CD4-positive, alpha-beta T cell treated with Interleukin-17A for 4 hours (primary cell): ENCODE results near the gene USP2.

Experiments
- DNase-seq: peaks from one replicate; pipeline ENCODE4 v3.0.0-alpha.2; 2020; ENCODE audit warnings: mixed read lengths

Gene USP2

DNA sequence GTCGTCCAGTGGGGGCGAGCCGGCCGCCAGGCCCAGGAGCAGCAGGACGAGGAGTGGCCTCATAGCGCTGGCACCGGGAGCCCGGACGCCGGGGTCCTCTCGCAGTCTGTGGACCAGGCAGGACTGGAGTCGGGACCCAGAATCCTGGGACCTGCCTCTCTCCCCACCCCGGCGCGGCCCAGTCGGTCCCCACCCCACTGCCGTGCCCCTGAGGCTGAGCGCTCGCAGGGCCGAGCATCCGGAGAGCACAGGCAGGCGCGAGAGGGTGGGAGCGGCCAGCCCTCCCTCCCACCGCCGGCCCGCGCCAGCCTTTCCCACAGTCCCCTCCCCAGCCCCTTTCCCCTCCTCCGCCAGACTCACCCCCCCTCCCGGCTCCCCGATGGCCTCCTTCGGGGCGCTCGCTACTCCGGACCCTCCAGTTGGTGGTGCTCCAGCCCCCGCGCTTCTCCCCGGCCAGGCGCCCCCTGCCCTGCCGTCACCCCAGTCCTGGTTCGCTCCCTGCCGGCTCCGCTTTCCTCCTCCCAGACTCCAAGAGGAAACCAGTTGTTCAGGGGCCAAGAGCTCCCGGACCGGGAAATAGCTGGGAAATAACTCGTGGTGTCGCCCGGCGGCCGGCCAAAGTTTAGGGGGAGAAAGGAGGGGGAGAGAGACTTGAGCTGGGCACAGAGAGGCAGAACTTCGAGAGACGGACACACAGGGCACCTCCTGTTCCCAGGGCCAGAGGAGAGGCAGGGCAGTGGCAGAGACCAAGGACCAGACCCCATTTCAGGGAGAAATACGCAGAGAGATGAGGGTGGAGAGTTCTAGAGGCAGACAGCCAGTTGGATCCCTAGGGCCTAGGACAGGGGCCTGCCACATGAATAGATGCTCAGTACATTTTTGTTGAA, 40.9 kb downstream of the USP2 start, which contains the start of gene C1QTNF5:
TSS of gene C1QTNF5 (minus strand) at position 549 of the 887 bp plus-strand sequence. CDS start at position 63, 486 bp downstream.
- DNase-seq = no peak

DNA sequence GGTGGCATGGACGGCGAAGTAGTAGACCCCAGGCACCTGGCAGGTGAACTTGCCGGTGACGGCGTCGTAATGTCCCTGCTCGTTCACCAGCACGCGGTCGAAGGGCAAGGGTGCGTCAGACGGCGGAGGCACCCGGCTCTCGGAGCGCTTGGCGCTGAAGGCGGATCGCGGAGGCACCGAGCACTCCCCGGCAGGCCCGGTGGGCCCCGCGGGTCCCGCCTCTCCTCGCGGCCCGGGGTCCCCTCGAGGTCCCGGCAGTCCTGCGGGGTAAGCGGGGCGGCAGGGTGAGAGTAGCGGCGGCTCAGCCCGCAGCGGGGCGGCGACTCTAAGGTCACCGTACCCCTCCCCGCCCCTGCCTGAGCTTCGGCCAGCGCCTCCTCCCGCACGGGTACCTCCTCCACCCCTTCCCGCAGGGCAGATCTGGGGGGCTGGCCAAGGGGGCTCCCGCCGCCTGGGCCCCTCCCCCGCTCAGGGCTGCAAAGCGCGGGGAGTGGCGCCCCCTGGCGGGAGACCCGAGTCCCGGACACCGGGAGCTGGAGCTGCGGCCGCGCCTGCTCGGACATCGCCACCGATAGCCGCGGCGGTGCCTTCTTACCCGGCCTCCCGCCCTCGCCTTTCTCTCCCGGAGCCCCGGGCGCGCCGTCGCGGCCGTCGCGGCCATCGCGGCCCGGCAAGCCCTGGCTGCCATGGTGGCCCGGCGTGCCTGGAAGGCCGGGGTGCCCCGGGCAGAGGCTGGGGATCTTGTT, 41.7 kb downstream of the USP2 start:
- DNase-seq = peak; percentile 63

DNA sequence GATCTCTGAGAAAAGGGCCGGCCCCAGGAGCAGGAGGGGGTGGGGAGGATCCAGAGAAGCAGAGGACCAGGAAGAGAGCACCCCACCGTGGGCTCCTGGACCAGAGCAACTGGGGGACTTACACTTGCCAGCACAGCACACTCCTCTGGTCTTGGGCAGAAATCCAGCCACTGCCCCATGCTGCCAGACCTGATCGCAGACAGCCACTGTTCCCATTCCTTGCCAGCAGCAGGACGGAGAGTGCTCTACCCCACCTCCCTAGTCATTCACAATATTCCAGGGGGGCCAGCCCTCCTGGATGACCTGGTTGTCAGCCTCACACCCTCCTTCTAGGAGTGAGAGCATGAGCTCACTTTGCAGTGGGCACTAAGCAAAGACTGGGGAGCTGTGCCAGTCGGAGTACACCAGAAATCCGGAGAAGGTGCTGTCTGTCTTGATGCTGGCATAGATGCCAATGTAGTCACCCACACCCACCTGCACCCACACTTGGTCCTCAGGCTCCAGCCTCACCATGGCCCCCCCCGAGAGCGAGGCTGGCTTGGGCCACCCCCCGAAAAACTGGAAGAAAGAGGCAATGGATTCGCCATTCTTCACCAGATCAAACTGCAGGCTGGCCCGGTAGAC, 42.4 kb downstream of the USP2 start:
- no peak for DNase-seq

GRCh38 chr11:119338318-119338890, 43.1 kb downstream of the USP2 start:
- DNase-seq = peak; percentile 79

DNA sequence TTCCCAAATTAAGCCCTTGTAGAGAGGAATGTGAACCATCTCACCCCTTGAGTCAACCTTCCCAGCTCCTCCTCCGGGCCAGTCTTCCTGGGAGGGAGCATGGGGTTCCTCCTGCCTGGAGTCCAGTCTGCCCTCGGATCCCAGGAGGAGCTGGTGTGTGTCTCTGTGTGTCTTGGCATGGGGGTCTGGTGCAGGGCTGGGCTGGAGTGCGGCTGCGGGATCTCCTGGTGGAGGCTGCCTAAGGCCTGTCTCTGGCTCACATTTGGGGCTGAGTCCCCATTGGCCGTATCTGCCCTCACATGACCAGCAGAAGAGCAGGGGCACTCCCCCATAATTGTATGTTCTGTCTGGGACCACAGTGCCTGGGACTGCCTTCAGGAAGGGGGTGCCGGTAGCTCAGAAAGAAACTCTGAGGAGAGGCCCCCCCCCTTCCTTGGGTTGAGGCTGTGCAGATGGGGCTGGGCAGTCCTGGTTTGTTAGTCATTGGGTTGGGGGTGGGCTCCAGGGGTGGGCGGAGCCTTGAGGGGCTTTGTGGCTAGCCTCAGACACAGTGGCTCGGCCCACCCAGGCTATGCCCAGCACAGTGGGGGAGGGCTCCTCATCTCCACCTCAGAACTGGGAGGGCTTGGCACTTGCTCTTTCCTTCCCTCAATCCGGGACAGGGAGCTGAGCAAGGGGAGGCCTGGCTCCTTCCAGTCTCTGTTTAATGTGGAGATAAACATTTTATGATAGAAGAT, 43.7 kb downstream of the USP2 start:
- no peak for DNase-seq

DNA sequence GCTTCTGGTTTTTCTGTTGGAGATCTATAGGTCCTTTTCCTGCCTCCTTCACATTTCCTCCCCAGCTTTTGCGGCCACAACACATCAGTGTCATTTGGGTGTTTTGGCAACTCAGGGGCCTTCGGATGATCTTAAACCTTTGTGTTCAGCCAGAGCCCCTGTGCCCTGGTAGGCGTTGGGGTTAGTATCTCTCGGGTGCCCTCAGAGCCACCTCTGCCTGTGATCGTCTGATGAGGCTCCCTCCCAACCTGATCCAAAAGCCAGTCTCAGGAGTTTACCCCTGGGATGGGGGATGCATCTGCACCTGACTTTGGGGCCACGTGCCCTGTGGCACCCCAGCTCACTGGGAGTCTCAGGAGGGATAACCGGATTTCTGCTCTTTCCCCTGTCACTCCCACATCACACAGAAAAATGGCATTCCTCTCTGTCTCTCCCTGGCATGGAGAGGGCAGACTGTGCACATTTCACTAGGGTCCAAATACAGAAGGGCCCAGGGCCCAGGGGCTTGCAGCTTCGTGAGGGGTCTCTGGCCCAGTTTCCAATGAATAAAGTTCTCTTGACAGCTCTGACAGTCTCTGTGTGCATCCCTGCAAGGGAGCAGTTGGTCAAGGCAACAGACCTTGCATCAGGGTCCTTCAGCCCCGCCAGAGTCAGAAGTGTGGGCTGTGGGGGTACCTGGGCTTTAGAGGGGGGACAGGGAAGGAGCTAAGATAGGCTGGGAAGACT, 44.6 kb downstream of the USP2 start:
- DNase-seq = no peak

GRCh38 chr11:119335655-119336543, 45.6 kb downstream of the USP2 start:
- DNase-seq = no peak

- DNase-seq = no peak
Observed at GRCh38 chr11:119335091-119335654, 46.3 kb downstream of the USP2 start.

- DNase-seq = peak; percentile 96
Observed at GRCh38 chr11:119334174-119334930, 47.1 kb downstream of the USP2 start, which contains the start of gene RNF26. TSS of gene RNF26 (plus strand) at chr11:119334527. CDS start at chr11:119335123, 596 bp downstream.

DNA sequence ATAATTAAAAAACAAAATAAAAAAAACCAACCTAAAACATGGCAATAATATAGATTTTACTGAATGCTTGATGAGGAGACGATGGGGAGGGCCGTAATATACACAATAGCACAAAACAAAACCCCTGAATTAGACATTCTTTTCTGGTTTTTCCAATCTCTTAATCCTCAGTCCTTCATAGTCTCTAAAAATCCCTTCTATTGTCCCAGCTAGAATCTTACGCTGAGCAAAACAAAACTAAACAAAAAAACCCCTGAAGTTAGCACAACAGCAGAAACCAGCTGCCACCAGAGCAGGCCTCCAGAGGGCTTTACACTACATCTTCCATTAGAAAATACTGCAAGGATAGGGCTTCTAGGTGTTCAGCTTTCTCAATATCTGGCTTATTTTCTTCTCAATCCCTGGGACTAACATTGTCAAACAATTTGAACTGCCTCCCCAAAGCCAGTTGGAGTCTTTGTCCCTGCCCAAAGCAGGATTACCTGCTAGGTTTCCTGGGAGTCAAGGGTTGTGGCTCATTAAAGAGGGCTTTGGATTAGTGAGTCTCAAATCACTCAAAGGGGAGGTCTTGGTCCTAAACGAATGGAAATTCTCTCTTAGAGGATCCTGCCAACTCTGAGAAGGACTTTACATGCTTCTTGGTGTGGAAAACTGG, 49.3 kb downstream of the USP2 start:
- DNase-seq = no peak

DNA sequence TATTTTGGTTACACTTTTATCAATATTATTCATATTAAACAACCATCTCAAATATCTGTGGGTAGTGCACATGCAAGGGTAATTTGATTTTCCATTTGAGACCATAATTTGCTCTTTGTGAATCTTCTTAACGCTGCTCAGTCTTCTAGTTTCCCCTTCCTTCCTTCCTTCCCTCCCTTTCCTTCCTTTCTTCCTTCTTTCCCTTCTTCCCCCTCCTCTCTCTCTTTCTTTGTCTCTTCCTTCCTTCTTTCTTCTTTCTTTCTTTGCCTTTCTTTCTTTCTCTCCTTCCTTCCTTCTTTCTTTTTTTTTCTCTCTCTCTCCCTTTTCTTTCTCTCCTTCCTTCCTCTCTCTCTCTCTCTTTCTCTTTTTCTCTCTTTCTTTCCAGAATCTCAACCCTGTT, 51.3 kb downstream of the USP2 start:
- no peak for DNase-seq

GRCh38 chr11:119329320-119329719, 52.2 kb downstream of the USP2 start:
- no peak for DNase-seq

GRCh38 chr11:119324189-119324588, 57.3 kb downstream of the USP2 start:
- DNase-seq = no peak

DNA sequence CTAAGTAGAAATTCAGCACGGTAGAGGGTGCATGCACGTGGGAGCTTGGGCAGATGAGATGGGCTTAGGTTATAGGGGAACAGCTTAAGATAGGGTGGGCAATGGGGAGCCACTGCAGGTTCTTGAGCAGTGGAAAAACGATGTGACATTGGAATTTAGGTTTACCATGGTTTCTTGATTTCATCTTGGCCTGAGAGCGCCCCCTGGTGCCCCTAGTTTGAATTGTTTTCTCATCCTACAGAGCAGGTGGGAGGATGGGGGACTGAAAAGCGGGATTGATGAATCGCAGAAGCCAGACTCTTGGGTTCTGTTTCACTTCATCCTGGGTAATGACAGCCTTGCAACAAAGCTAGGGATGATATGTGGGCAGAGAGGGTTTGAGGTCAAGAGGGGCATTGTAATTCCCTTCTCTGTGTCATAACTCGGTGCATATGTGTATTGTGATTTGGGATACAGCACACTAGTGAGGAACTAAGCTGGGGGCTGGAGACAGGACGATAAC, 57.9 kb downstream of the USP2 start:
- DNase-seq = peak; percentile 88

DNA sequence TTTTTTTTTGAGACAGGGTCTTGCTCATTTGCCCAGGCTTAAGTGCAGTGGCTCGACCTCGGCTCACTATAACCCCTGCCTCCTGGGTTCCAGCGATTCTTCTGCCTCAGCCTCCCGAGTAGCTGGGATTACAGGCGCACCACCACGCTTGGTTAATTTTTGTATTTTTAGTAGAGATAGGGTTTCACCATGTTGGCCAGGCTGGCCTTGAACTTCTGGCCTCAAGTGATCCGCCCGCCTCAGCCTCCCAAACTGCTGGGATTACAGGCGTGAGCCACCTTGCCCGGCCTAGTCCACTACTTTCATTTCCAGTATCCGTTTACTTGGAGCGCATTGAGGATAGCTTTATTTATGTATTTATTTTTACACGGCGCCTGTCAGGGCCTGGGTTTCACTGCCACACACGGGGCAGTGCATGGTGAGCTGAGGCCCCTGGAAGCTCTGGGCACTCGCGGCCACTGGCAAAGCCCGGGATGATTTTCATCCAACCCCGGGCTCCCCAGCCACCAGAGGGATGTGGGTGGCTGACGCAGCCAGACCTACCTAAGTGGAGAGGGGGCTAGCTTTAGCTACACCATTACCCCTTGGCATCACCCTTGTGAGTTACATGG, 58.5 kb downstream of the USP2 start:
- DNase-seq = no peak

DNA sequence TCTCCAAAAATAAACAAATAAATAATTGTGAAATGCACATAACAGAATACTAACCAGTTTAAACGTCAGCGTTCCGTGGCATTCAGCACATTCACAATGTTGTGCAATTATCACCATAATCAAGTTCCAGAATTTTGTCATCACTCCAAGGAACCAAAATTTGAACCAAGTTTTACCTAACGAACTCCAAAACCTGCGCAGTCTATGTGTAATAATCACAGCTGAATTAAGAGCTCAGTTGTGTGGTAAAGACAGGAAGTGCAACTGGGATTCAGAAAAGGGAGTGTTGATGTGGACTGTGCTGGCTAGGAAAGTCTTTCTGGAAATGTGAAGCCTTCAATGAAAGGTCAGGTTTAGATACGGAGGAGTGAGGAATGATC, 59.1 kb downstream of the USP2 start:
- DNase-seq = no peak

DNA sequence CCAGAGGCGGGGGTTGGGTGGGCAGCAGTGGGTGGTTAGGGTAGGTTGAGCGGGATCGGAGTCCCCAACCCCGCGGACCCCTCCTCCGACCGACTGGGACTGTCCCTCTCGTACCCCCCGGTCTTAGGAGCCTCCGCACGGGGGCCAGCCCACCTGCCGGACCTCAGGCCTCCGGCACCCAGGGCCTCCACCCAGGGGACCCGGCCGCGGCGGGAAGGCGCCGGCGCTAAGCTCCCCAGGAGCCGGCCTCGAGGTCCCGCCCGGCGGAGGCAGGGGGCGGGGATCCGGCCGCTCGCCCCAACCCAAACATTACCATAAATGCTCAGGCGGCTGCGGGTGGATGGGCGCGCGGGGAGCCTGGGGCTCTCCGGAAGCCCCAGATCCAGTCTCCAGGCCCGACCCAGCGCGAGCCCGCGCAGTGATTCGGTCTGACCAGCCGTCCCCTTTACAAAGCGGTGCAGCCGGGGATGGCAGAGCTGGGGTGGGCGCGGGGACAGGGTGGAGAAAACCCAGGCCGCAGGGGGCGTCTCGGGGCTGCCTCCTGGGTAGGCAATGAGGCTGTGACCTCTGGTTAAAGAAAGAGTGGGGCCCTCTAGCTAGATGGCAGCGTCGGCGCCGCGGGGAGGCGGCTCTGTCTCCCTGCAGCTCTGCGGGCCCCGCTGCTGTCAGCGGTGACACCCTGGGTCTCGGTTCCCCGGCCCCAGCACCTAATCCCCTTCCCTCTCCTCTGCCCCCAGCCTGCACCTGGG, 60.5 kb downstream of the USP2 start:
- DNase-seq = peak; percentile 68
